ENCODE data around the gene ABCC2. TPM values are rescaled to one million over a fixed set of nuclear protein-coding genes. Genes with fewer than 3 reads are reported as not detected.

The ABCC2 gene
- total and polyA plus RNA-seq, 7 donors = 0.41 to 3.9 (median 1.3) TPM; not detected in 1

- Histone ChIP-seq H3K27me3 (peaks cover 0 to 10% (median 0%) of the 10 kb centered on the region in 3 donors), H3K4me3 (no peak overlapping the region), H3K4me1 (no peaks in the 10 kb centered on the region), H3K36me3 (no peaks in the 10 kb centered on the region), H3K27ac (no peak overlapping the region), H3K9me3 (no peaks in the 10 kb centered on the region)
- DNase-seq = no peak
- intact Hi-C loops (cut with DNase I) = no loop called here
- no peak for TF ChIP-seq CTCF (IDR thresholded peaks at IDR 0.05)
- TF ChIP-seq EP300 (IDR thresholded peaks at IDR 0.05) = no peak
- no peak for TF ChIP-seq POLR2A (IDR thresholded peaks at IDR 0.05)
- TF ChIP-seq POLR2AphosphoS5 (IDR thresholded peaks at IDR 0.05) = no peak
- 67 to 82% methylated on average over 9 of the region's 9 CpGs for WGBS, 2 donors
These were observed 87.2 kb downstream of the ABCC2 start for GRCh38 chr10:99869581-99870122.

DNA sequence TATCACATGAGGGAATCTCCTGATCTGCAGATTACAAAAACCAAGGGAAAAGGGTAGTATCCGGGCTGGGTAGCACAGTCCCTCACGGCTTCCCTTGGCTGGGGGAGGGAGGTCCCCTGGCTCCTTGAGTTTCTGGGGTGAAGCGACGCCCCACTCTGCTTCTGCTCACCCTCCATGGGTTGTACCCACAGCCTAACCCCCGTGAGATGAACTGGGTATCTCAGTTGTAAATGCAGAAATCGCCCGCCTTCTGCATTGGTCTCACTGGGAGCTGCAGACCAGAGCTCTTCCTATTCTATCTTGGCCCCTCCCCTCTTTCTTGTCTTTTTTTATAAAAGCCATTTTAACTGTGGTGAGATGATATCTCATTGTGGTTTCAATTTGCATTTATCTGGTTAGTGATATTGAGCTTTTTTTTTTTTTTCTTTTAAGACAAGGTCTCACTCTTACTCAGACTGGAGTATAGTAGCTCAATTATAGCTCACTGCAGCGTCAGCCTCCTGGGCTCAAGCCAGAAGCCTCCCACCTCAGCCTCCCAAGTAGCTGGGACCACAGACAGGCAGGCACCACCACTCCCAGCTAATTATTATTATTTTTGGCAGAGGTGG lies 87.8 kb downstream of the ABCC2 start:
- no peak overlapping the region for H3K4me3 ChIP-seq
- no peaks in the 10 kb centered on the region for H3K4me1 ChIP-seq
- H3K36me3 ChIP-seq = peaks cover 0 to 2% (median 0%) of the 10 kb centered on the region in 4 donors
- no peak overlapping the region for H3K27ac ChIP-seq
- TF ChIP-seq POLR2A (IDR thresholded peaks at IDR 0.05) (no peak), POLR2AphosphoS5 (IDR thresholded peaks at IDR 0.05) (no peak), CTCF (IDR thresholded peaks at IDR 0.05) (no peak), EP300 (IDR thresholded peaks at IDR 0.05) (no peak)
- 66 to 85% methylated on average over 8 of the region's 8 CpGs for WGBS, 2 donors
- H3K27me3 ChIP-seq = peaks cover 0 to 10% (median 0%) of the 10 kb centered on the region in 3 donors
- no peaks in the 10 kb centered on the region for H3K9me3 ChIP-seq
- DNase-seq = no peak
- intact Hi-C loops (cut with DNase I) = no loop called here

DNA sequence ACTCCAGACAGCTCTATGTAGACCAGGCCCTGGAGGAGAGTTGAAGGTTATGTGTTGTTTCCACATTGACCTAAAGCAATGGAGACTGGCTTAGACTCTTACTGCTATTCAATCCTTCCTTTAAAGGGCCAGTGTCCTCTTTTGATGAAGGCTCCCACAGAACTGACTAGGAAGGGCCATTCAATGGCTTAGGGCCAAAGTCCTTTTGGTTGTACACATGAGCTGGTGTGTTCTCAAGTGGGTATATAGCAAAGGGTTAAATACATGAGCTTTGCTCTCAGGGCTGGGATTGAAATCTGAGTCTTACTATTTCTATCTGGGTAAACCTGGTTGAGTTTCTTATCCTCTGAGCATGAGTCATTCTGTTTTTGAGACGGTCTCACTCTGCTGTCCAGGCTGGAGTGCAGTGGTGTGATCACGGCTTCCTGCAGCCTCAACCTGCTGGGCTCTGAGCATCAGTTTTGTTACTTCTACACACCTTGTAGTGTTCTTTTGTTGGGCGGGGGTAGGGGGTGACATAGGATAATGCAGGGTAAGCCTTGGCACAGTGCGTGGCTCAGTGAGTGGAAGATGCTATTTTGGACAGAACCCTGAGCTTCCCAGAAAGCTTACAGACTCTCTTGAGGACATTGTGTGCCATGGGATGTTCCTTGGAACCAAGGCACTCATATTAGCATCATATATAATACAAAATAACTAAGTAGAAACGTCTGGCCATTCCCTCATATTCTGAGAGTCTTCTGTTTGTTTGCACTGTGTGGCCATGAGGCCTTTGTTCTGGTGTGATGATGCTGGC lies 90.1 kb downstream of the ABCC2 start:
- no peak for TF ChIP-seq POLR2A (IDR thresholded peaks at IDR 0.05)
- TF ChIP-seq POLR2AphosphoS5 (IDR thresholded peaks at IDR 0.05) = no peak
- no peak for TF ChIP-seq CTCF (IDR thresholded peaks at IDR 0.05)
- TF ChIP-seq EP300 (IDR thresholded peaks at IDR 0.05) = no peak
- intact Hi-C loops (cut with DNase I) = no loop called here
- H3K4me1 ChIP-seq = no peaks in the 10 kb centered on the region
- H3K9me3 ChIP-seq = no peaks in the 10 kb centered on the region
- peaks cover 0 to 25% (median 13%) of the 10 kb centered on the region in 4 donors for H3K36me3 ChIP-seq
- H3K27me3 ChIP-seq = peaks cover 0 to 10% (median 0%) of the 10 kb centered on the region in 3 donors
- no peak overlapping the region for H3K4me3 ChIP-seq
- DNase-seq = no peak
- WGBS, 2 donors = 66 to 67% methylated on average over 5 of the region's 5 CpGs
- H3K27ac ChIP-seq = no peak overlapping the region

DNA sequence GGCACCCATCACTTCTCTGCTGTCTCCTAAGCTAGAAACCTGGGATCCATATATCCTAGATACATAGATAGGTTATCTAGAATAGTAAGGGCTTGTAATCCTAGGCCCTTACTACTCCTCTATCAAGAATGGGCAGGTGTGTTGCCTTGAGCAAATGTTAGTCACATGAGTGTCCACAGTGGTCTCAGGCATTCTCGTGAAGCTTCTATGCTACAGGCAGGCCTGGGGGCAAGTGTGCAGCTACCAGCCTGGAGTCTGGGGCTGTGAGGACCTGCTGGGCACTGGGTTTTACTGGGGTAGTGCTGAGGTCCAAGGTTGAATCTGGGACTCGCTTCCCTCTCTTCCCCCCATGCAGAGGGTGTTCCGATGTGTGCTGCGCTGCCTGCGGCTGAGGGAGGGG lies 91.4 kb downstream of the ABCC2 start:
- no peak for DNase-seq
- Histone ChIP-seq H3K36me3 (peaks cover 0 to 38% (median 24%) of the 10 kb centered on the region in 4 donors), H3K27me3 (peaks cover 0 to 9% (median 0%) of the 10 kb centered on the region in 3 donors), H3K4me3 (no peak overlapping the region), H3K27ac (no peak overlapping the region), H3K4me1 (no peaks in the 10 kb centered on the region), H3K9me3 (no peaks in the 10 kb centered on the region)
- WGBS, 2 donors = 93 to 99% methylated on average over 5 of the region's 5 CpGs
- intact Hi-C loops (cut with DNase I) = no loop called here
- TF ChIP-seq CTCF (IDR thresholded peaks at IDR 0.05) (no peak), EP300 (IDR thresholded peaks at IDR 0.05) (no peak), POLR2A (IDR thresholded peaks at IDR 0.05) (no peak), POLR2AphosphoS5 (IDR thresholded peaks at IDR 0.05) (no peak)
